ENCODE results near the gene TSPAN18. TPM values are rescaled to one million over a fixed set of nuclear protein-coding genes. Genes with fewer than 3 reads are reported as not detected.

Gene TSPAN18
- total RNA-seq, 1 donor from 2014 or later, result 45.5 TPM

DNA sequence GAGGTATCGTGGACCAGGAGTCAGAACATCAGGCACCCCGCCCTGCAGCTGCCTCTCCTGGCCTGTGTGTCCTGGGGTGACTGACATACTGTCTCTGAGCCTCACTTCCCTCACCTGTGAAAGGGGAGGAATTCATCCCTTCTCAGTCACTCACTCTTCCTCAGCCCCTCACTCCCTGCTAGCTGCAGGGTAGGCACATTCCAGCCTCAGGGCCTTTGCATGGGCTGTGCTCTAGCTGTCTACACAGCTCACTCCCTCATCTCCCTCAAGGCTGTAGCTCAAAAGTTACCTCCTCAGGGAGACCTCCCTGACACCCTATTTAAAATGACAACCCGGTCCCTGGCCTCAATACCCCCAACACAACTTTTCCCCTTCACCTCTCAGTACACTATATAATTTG is 221.4 kb downstream of the TSPAN18 start:
- intact Hi-C loops (cut with DNase I), result no loop called here

DNA sequence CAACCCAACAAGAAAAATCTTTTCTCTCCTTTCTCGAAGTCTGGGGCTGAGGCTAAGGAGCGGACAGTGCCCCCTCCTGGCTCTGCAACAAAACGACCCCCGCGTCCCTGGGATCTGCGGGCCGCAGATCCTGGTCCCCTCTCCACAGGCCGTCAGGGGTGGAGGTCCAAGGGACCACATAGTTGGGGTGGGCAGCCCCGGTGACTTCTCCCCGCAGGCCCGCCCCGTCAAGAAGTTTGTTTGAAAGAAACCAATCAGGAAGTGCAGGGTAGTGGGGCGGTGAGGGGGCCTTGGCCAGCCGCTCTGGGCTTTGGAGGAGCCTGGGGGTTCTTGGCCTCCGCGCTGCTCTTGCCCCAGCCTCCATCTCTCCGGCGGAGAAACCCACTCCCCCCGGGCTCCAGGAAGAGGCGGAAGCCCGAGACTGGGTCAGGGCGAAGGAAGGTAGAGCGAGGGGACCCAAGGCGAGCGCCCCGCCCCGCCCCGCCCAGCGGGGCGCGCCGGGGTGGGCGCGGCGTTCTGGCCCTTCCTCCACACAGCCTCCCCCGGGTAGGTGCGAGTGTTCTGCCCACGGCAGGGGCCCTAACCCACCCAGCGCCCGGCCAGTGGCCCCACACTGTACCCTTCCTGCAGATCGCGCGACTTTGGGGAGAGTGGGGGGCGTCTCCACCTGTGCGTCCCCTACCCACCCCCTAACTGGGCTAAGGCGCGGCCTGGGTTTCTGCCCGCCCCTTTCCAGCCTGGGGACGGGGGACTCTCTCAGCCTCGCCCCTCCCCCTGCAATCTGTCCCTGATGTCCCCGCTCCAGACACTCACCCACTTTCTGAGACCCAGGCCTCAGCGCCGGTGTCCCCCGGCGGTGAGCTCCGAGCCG is 222.6 kb downstream of the TSPAN18 start:
- intact Hi-C loops (cut with DNase I), result loop anchor here (10.0 kb wide), 1 partner anchor 1945 kb away; no protein-coding TSS in a partner anchor
- DNase-seq (ENCODE audit: low spot score) (no peak), ATAC-seq (peak; percentile 30)

More for the DNA sequence above, 221.4 kb downstream of the TSPAN18 start:
- ATAC-seq (no peak), DNase-seq (ENCODE audit: low spot score) (no peak)

DNA sequence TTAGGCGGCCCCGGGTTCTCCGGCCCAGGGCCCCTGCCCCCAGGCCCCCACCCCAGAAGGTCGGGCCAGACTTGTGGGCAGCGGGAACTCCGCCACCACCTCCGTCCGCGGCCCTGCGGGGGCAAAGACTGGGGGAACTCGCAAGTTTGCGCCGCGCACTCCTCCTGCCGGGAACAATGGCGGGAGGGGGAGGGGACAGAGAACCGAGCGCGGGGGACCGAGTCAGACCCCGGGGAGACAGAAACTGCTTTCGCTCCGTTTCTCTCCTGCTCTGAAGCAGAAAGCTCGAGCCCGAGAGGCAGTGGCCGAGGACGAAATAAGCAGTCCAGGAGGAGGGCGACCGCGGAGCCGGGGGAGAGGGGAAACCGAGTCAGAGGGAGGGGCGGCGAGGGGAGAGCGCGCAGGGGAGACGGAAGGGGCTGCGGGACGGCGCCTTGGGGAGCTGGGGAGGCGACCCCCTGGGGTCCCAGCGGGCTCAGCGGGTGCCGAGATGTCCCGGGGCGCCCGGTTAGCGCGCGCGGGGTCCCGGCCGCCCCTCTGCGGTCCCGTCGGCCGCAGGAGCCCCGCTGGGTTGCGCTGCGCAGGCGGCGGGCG is 223.4 kb downstream of the TSPAN18 start:
- ATAC-seq, result peak; percentile 4
- DNase-seq (ENCODE audit: low spot score), result no peak
- intact Hi-C loops (cut with DNase I), result loop anchor here (10.0 kb wide), 1 partner anchor 1945 kb away; no protein-coding TSS in a partner anchor

DNA sequence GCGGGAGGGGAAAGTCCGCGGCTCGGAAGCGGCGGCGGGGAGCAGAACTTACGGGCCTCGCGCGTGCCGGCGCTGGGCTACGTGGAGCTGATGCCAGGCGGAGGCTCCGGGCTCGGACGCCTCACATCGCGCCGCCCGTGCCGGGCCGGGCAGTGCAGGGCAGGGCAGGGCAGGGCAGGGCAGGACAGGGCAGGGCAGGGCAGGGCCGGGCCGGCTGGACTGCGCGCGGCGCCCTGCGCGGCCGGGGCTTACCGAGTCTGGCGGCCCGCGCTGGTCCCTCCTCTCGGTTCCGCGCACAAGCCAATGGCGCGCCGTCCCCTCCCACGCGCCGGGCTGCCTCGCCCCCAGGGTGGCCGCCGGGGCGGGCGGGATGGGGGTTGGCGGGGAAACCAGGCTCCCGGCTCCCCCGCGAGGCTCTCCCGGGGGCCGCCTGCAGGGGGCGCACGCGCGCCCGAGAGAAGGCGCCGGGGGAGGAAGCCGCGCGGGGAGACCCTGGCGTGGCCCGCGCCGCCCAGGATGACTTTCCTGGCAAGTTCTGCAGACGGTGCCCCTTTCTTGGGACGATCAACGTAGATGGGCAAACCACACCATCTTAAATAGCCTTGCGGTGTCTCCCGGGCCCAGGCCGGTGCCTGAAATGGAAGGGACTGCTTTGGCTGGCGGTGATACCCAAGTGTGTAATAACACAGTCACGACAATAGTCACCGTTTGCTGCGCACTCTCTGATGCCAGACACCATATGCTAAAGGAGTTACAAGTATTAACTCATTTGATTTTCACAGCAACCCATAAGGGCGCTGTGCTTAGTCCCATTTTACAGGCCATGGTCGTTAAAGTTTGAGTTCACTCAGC is 224.1 kb downstream of the TSPAN18 start, which contains the start of gene TP53I11:
TSS of gene TP53I11 (minus strand) at position 259 of the 852 bp plus-strand sequence. CDS start 12,548 bp downstream, outside the sequence.
- ATAC-seq (peak; percentile 81), DNase-seq (ENCODE audit: low spot score) (peak; percentile 86)
- intact Hi-C loops (cut with DNase I), result loop anchor here (10.0 kb wide), 1 partner anchor 1944 kb away; no protein-coding TSS in a partner anchor

DNA sequence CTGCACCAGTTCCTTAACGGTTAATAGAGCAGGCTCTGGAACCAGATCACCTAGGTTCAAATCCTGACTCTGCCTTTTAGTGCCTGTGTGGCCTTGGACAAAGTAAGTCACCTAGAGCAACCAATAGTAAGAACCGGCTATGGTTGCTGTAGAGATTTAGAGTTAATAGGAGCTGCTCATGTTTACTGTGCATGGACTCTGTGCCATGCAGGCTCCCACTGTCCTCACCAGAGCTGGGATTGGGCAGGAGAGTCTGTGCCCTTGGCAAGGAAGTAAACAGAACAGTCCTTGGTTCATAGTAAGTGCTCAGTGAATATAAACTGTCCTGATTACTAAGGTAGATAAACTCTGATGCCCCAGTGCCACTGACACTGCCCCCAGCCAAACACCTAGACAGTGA is 225.3 kb downstream of the TSPAN18 start:
- intact Hi-C loops (cut with DNase I), result loop anchor here (10.0 kb wide), 1 partner anchor 1943 kb away; no protein-coding TSS in a partner anchor
- ATAC-seq (no peak), DNase-seq (ENCODE audit: low spot score) (no peak)

DNA sequence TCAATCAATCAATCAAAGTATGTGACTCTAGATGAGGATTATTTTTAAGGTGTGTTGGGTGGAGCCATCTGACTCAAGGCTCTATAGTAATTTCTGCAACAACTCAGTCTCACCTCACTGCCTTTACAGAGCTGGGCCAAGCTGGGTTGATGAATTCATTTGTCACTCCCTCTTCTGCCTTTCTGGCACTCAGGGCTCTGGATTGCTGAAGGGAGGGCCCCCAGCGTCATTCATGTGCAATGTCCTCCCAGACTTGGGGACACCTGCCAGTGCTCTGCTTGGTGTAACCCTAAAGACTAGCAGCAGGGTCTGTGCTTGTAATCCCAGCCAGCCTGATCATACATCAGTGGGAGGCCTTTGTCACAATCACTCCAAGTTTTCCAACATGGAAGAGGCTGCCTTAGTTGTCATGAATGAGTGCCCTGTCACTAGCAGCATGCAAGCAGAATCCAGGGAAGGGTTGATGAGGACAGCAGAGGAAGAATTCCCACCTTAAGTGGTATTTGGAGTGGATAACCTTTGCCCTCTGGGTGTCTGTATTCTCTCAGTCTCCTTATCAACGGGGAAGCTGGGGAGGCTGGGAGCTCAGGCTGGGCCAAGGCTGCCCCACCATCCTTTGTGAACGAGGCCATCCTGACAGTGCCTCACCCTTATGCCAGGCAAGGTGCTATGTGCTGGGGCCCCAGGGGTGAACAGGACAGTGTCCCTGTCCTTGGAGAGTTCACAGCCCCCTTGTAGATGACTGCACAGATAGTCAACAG is 225.9 kb downstream of the TSPAN18 start:
- ATAC-seq, result no peak
- no peak for DNase-seq (ENCODE audit: low spot score)

DNA sequence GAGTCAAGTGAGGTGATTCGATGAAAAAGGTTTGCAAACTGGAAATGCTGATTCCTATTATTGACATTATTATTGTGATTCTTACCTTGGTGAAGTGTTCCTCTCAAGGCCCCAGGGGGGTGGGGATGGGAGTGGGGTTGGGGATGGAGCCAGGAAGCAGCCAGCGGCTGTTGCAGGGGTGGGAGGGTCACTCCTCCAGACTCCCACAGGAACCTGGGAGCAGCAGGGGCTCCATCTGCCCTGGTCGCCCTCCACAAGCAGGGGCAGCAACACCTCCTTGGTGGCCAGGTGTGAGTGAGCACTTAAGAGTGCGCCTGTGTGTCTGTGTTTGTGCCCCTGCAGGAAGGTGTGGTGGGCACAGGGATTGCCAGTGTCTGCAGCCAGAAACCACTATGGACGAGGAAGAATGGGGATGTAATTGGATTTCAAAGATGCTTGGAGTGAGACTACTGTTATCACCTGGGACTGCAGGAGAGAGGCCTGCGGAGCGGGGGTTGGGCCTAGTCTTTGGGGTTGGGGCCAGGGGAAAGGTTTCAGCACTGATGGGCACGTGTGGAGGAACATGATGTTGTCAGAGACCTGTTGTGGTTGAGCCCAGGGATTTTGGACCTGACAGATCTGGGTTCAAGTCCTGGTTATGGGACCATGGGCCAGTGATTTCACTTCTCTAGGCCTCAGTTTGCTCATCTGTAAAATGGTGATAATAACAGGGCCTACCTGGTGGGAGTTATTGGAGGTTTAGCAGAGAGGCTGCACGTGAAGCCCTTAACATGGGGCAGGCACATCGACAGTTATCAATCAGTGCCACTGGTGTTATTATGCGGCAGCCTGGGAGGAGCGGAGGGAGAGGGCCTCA is 227.5 kb downstream of the TSPAN18 start:
- intact Hi-C loops (cut with DNase I), result loop anchor here (10.0 kb wide), 1 partner anchor 1941 kb away; no protein-coding TSS in a partner anchor
- no peak for DNase-seq (ENCODE audit: low spot score)
- ATAC-seq, result no peak

More for the DNA sequence above, 225.9 kb downstream of the TSPAN18 start:
- intact Hi-C loops (cut with DNase I), result loop anchor here (10.0 kb wide), 1 partner anchor 1942 kb away; no protein-coding TSS in a partner anchor

DNA sequence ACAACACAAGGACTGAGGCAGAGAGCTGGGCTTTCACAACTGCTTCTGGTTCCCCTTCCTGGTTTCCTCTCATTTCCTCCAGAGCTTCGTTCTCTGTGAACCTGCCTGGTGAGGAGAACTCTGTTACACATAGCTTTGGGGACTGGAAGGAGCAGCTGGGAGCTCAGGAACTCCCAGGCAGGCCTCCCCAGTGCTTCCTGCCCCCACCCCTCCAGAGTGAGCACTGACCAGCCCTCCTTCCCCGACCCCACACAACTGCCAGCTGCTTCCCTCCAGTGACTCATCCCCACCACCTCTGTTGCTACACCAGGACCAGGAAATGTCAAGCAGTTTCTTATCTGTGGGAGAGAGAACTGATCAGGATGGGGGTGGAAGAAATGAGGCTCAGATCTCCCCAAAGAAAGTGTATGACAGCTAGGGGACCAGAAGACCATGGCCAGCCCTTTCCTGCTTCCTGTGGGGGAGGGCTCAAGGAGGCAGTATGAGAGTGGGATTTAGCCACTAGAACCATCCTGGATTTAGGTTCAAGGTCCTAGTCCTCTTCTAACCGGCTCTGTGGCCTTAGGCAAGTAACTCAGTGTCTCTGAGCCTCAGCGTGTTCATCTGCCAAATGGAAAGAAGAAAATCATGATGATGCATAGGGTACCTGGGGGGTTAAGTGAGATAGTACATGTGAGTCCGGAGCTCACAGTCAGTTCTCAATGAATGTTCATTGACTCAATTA is 228.4 kb downstream of the TSPAN18 start:
- ATAC-seq (peak; percentile 46), DNase-seq (ENCODE audit: low spot score) (no peak)
- intact Hi-C loops (cut with DNase I), result loop anchor here (10.0 kb wide), 1 partner anchor 1940 kb away; no protein-coding TSS in a partner anchor

DNA sequence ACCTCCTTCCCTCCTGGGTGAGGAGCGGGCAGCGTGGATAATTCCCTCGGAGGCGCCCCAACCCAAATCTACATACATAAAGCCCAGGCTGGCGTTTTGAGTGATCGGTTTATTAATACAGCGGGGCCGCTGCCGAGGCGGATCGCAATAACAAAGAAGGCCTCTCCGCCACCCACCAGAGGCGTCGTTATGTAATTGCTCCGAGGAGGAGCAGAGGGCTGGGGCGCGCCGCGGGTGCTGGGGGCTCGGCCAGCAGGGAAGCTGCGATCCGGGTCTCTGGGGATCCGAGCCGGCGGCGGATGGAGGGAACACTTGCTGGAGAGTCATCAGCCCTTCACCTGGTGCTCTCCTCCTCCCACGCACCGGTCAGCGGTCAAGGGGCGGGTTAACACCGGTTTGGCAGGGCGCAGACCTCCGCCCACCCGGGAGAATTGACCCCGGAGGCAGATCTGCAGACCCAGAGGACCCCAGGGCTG is 230.3 kb downstream of the TSPAN18 start:
- intact Hi-C loops (cut with DNase I), result loop anchor here (10.0 kb wide), 1 partner anchor 1938 kb away; no protein-coding TSS in a partner anchor
- ATAC-seq (peak; percentile 47), DNase-seq (ENCODE audit: low spot score) (no peak)

DNA sequence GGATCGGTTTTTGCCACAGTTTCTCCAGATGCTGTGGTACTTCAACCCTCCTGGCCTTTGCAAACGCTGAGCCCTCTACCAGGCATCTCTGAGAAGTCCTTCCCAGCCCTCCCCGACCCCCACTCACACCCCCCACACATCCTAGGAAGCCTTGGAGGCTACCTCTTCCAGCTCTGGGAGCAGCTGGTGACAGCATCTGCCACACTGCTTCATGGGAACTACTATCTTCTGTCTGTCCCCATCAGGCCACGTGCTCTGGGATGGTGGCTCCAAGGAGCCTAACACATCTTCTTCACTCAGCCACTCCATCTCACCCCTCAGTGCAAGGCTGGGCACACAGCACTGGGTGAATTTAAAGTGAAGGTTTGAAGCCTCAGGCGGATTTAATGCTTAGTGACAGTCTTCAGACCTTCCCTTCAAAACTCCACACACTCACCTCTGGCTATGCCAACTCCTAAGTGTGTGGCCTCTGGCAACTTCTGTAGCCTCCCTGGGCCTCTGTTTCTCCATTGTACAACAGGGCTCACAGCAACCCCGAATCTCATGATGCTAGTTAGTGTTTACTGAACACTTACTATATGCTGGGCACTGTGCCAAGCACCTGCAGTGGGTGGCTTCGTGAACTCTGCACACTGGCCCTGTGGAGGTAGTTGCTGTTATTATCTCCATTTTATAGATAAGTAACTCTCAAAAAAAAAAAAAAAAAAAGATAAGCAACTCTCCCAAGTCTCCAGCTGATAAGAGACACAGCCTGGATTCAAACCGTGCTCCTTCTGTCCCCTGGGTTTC is 231.2 kb downstream of the TSPAN18 start:
- intact Hi-C loops (cut with DNase I), result loop anchor here (10.0 kb wide), 1 partner anchor 1937 kb away; no protein-coding TSS in a partner anchor
- ATAC-seq, result no peak

DNA sequence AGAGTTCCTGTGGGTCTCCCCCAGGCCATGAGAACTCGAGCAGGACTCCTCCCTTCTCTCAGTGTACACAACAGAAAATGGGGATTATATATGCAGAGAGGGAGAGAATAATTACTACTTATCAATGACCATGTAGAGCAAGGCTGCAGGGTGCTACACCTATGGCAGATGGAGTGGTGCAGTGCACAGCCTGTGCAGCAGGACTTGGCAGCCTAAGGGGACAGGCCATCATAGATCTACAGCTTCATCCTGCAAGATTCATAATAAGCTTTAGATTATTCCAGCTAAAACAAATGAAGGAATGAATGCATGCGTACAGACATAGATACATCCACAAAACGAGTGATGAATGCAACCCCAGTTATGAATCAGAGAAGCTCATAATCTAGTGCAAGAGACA is 232.3 kb downstream of the TSPAN18 start:
- DNase-seq (ENCODE audit: low spot score) (no peak), ATAC-seq (no peak)
- intact Hi-C loops (cut with DNase I), result loop anchor here (10.0 kb wide), 1 partner anchor 1936 kb away; no protein-coding TSS in a partner anchor

More for the DNA sequence above, 231.2 kb downstream of the TSPAN18 start:
- DNase-seq (ENCODE audit: low spot score), result no peak

DNA sequence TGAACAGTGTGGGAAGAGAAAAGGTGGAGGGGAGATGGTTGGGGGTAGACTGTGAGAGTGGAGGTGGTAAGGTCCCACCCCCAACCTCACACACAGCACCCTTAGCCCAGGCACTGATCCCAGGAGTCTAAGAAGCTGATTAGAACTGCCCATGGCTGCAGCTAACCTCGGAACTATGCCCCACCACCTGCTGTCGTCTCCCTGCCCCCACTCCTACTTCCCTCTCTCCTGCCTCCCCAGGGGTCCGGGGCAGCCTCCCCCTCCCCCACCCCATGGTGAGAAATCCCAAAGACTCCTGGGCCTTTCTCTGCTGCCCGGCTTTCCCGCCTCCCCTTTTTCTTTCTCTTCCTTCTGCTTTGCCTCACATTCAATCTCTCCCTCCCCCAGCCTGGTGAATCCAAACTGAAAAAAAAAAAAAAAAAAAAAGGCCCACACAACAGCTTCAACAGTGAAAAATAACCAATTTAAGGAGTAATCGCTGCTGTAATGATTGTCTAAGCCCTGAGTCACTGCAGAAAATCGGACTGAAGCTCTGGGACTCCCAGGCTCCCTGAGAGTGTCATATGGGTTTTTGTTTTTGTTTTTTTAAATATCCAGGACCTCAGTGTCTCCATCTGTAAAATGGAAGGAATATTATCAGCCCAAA is 233.6 kb downstream of the TSPAN18 start:
- ATAC-seq (no peak), DNase-seq (ENCODE audit: low spot score) (no peak)
- intact Hi-C loops (cut with DNase I), result no loop called here

DNA sequence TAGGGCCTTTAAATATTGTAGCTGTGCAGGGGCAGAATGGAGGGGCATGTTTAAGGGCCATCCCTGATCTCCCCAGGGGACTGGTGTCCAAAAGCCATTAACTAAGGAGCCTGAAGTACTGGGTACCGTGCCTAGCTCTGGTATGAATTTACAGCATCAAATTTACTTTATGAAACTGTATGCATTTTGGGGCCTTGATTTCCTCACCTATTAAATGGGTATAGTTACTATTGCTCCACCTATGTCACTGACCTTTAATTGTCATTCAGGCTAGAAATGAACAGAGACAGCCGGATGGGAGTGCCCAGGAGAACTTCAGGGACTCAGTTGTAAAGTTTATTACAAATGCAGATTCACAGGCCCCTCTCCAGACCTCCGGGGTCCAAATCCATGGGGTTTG is 235.7 kb downstream of the TSPAN18 start:
- ATAC-seq (no peak), DNase-seq (ENCODE audit: low spot score) (no peak)
- intact Hi-C loops (cut with DNase I), result no loop called here

DNA sequence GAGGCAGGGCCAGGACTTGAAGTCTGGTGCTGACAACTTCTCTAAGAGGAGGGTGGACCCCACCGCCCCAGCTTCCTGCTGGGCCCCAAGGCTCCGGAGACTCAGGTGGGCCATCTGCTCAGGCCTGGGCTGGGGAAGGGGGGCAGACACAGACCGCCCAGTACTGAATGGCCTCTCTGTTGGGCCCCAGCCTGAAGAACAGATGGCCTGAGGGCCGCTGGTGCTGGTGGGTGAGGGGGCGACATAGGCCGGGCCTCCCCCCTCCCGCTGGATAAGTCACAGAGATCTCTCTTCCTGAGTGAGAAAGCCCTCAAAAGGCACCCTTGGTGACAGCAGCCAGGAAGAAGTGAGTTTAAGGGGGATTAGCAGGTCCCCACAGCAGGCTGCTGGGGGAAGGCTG is 236.4 kb downstream of the TSPAN18 start:
- DNase-seq (ENCODE audit: low spot score), result no peak
- intact Hi-C loops (cut with DNase I), result no loop called here
- no peak for ATAC-seq

DNA sequence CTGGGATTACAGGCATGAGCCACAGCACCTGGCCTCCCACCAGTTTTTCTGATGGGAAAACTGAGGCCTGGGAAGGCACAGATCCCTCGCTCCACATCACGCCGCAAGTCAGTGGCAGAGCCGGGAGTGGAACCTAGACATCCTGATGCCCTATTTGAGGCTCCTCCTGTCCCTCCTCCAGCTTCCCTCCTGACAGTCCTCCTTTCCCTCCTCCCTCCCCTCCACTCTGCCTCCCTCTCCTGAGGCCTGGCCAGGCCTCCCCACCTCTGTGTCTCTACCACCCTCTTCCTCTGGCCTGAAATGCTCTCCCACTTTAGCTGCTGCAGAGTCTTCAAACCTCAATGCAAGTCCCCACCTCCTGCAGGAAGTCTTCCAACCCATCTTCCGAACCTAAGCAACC is 237.2 kb downstream of the TSPAN18 start:
- DNase-seq (ENCODE audit: low spot score) (no peak), ATAC-seq (no peak)
- intact Hi-C loops (cut with DNase I), result no loop called here
